Pancreas (tissue), 10 donors: ENCODE results near the gene ALK. TPM values are rescaled to one million over a fixed set of nuclear protein-coding genes. Genes with fewer than 3 reads are reported as not detected.

Source experiments
- ATAC-seq, 4 donors: fragments of 200-7000 bp; cut with Tn5 transposase; one replicate each; pipeline versions ENCODE4 v1.8.0 to v1.9.1; 2020; ENCODE audit warnings: mild to moderate bottlenecking in 4 of 4, moderate library complexity in 4 of 4
- DNase-seq, 6 donors: peaks; one replicate each; pipeline ENCODE4 v3.0.0-alpha.2; 2020
- FAIRE-seq: peaks from 2 replicates; lab custom pipeline; 2012; peaks lifted over from hg19 to GRCh38; lab: Jason Lieb, UNC
- H3K27ac ChIP-seq, 4 donors: fragments of 200-600 bp; sonication (generic); 1 replicate in 3 of 4; 2 replicates in 1 of 4; pipeline versions ENCODE4 v1.5.0 to v1.8.0; 2020
- H3K27me3 ChIP-seq, 4 donors: fragments of 200-600 bp; one replicate each; pipeline ENCODE4 v1.8.0; 2021
- H3K36me3 ChIP-seq, 3 donors: fragments of 200-600 bp; sonication (generic) in 1 of 3; one replicate each; pipeline versions ENCODE4 v1.5.0 to v1.8.0; 2020 to 2021
- H3K4me1 ChIP-seq, 3 donors: fragments of 200-600 bp; one replicate each; pipeline ENCODE4 v1.8.0; 2021
- H3K4me3 ChIP-seq, 4 donors: fragments of 200-600 bp; sonication (generic) in 2 of 4; one replicate each; pipeline versions ENCODE4 v1.5.0 to v1.8.0; 2020 to 2021
- H3K9me3 ChIP-seq, 4 donors: fragments of 200-600 bp; one replicate each; pipeline ENCODE4 v1.8.0; 2021
- CTCF ChIP-seq, 4 donors: fragments of 200-600 bp; sonication (generic) in 3 of 4; IDR thresholded peaks; one replicate each; pipeline versions ENCODE4 v1.5.0 to v1.8.0; 2021; ENCODE audit warnings: antibody characterized with exemption in 4 of 4
- WGBS, 2 donors: extraction: QIAGEN DNeasy Blood & Tissue Kit; methylation state at CpG; one replicate each; pipeline ENCODE4 v1.1.7; 2013; 5-methylcytosine and 5-hydroxymethylcytosine counted together
- intact Hi-C, 3 donors: fragments of 100-400 bp; cut with DNase I; formaldehyde crosslinking; loops; one replicate each; pipeline versions ENCODE4 v1.11.1 to v1.14.2; 2022
- polyA plus RNA-seq, 2 donors: library from polyadenylated mRNA; stranded (reverse); fragments of 200-250 nt; gene quantifications; one replicate each; pipeline ENCODE4 v1.2.3, GENCODE V29; 2013
- total RNA-seq, 6 donors: library from RNA; stranded (reverse); fragmentation: NEBNext Ultra II Directional in 4 of 6; extraction: Animal tissue kit (Norgen Biotek cat#: 25700) in 4 of 6; gene quantifications; one replicate each; pipeline versions ENCODE4 v1.2.1 to v1.2.4, GENCODE V29; 2021 to 2023
- donor health status: healthy with polysubstance abuse.
- donor health status: DM: no; HTN: no; CAD: no; lungs with moderate emphysema.
- donor health status: DM: no; HTN: no; CAD: no.
- donor health status: control.
- donor health status: control.
- donor health status: Bipolar disorder and iron deficiency.
- donor health status: DM: yes; HTN: yes; CAD: no.
- donor health status: DM: no; HTN: no; CAD: no.
- donor health status: DM: no; HTN: no; CAD: no.
- donor health status: DM: yes; HTN: yes; CAD: no.

Gene ALK
- total and polyA plus RNA-seq, 8 donors = 0.05 to 0.17 (median 0.09) TPM; not detected in 2

DNA sequence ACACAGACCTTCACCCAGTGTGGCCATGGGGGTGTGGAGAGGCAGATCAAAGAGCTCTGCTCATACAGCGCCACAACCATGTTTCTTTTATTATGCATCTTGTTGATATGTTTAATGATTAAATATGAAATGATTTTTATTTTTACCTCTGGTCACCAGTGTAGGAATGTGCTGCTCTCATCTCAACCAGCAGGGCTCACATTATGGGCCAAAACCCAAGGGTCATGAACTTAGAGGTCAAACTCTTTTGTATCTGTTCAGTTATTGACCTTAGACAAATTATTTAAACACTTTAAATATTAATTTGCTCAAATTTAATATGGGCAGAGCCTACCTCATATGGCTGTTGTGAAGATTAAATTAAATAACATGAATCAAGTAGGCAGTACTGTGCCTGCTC is 386.2 kb downstream of the ALK start:
- WGBS, 2 donors = 93 to 97% methylated on average over 1 of the region's 1 CpG
- ATAC-seq = no peak

DNA sequence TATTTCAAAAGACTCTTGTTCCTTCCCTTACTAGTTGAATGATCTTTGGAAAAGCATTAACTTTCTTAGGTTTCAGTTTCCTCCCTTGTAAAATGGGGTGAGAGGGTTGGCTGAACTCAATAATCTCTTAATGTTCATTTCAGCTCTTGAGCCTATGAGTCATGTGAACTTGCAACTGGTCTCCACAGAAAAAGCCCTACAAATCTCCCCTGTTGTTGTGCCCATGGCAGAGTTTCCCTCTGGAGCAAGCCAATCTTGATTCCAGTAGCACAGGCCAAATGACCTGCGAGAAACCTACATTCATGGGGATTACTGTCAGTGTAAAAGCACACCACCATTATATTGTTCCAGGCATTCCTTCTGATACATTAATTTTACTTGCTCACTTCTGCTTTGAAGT is 388.9 kb downstream of the ALK start:
- ATAC-seq (peak; percentile 52 to 79 (median 56)), FAIRE-seq (no peak), DNase-seq (no peak)
- Histone ChIP-seq H3K9me3 (no peaks in the 10 kb centered on the region), H3K4me3 (no peak overlapping the region), H3K27me3 (no peaks in the 10 kb centered on the region), H3K4me1 (peaks cover 0 to 3% (median 0%) of the 10 kb centered on the region in 3 donors), H3K36me3 (no peaks in the 10 kb centered on the region), H3K27ac (no peak overlapping the region)
- TF ChIP-seq CTCF (IDR thresholded peaks at IDR 0.05) = no peak
- intact Hi-C loops = no loop called here
- 37 to 48% methylated on average over 1 of the region's 1 CpG for WGBS, 2 donors

More for the DNA sequence above, 386.2 kb downstream of the ALK start:
- no peak overlapping the region for H3K4me3 ChIP-seq
- no peaks in the 10 kb centered on the region for H3K9me3 ChIP-seq
- no peaks in the 10 kb centered on the region for H3K36me3 ChIP-seq
- intact Hi-C loops = no loop called here
- FAIRE-seq (no peak), DNase-seq (no peak)
- TF ChIP-seq CTCF (IDR thresholded peaks at IDR 0.05) = no peak
- H3K4me1 ChIP-seq = peaks cover 0 to 3% (median 0%) of the 10 kb centered on the region in 3 donors
- no peak overlapping the region for H3K27ac ChIP-seq
- no peaks in the 10 kb centered on the region for H3K27me3 ChIP-seq

GRCh38 chr2:29531626-29532025 is 389.8 kb downstream of the ALK start:
- FAIRE-seq = no peak
- no peak for DNase-seq
- intact Hi-C loops = no loop called here
- no peak for TF ChIP-seq CTCF (IDR thresholded peaks at IDR 0.05)
- Histone ChIP-seq H3K36me3 (no peaks in the 10 kb centered on the region), H3K9me3 (no peaks in the 10 kb centered on the region), H3K27ac (no peak overlapping the region), H3K4me1 (peaks cover 0 to 3% (median 0%) of the 10 kb centered on the region in 3 donors), H3K4me3 (no peak overlapping the region), H3K27me3 (no peaks in the 10 kb centered on the region)
- WGBS, 2 donors = 84 to 88% methylated on average over 4 of the region's 4 CpGs
- no peak for ATAC-seq

DNA sequence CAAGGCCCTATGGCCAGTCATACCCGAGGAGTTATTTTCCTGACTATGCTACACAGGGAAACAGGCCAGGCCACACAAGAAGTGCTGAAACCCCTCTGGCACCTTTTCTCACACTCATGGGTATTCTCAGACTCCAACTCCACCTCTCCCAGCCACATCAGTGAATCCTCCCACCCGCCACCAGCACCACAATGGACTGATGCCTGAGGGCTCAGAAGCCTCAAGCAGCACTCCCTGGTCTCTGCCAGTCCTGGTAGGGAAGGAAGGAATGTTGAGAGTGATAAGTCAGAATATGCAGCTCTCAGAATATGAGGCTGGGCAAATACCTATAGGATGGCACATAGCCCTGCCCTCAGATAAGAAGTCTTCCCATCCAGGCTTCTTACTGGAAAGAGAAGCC is 391.1 kb downstream of the ALK start:
- no peak for FAIRE-seq
- no peak for ATAC-seq
- Histone ChIP-seq H3K27me3 (no peaks in the 10 kb centered on the region), H3K27ac (no peak overlapping the region), H3K4me3 (no peak overlapping the region), H3K9me3 (no peaks in the 10 kb centered on the region), H3K4me1 (peaks cover 0 to 3% (median 0%) of the 10 kb centered on the region in 3 donors), H3K36me3 (no peaks in the 10 kb centered on the region)
- DNase-seq = no peak
- no peak for TF ChIP-seq CTCF (IDR thresholded peaks at IDR 0.05)
- intact Hi-C loops = no loop called here
- WGBS, 2 donors = 89 to 96% methylated on average over 2 of the region's 2 CpGs

DNA sequence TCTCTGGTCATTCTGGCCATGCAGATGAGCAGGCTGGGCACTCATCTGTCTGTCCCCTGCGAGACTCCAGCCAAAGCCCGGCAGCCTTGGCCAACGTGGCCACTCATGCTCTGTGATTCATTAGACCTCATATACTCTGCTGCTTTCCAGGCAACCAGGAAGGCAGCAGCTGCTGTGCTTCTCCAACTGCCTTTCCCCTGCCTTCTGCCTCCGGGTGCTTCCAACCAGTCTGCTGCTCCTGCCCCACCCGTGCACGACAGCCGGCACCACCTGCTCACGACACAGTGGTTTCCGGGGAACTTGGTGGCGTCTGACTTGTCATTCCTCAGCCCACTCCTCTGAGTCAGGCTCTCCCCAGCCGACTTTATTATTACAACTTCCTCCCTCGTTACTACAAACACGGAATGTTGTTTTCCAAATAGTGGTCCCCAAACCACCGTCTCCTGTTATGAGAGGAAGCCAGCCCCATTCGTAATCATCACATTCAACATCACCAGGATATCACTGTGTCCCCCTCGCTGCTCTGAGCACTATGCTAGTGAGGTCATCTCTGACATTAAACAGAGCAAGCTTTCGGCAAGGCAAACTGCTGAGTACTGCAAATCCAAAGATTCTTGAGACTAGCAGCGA is 392.4 kb downstream of the ALK start:
- FAIRE-seq (no peak), ATAC-seq (peak in 3 of 4 donors; percentile 46 to 79 (median 69)), DNase-seq (peak in 1 of 6 donors; percentile 21)
- Histone ChIP-seq H3K27me3 (no peaks in the 10 kb centered on the region), H3K27ac (no peak overlapping the region), H3K4me1 (peaks cover 0 to 3% (median 0%) of the 10 kb centered on the region in 3 donors), H3K4me3 (no peak overlapping the region), H3K36me3 (no peaks in the 10 kb centered on the region), H3K9me3 (no peaks in the 10 kb centered on the region)
- intact Hi-C loops = no loop called here
- TF ChIP-seq CTCF (IDR thresholded peaks at IDR 0.05) = no peak
- 71 to 72% methylated on average over 18 of the region's 18 CpGs for WGBS, 2 donors
